ENCODE measurements around the gene PRTFDC1.

- TF ChIP-seq EZH2phosphoT487 (conservative IDR thresholded peaks at IDR 0.05; ENCODE audit: low read length), result no peak
- no peak for TF ChIP-seq CTCF (IDR thresholded peaks at IDR 0.05; ENCODE audit: insufficient read depth, low read length, poor library complexity, severe bottlenecking)
Measured at GRCh38 chr10:24983946-24984345, 31.5 kb upstream of the PRTFDC1 start.
